ENCODE measurements around the gene CDH16.
"Not testable (repeated sequence)": the region's sequence is repeated elsewhere in the genome, so short reads cannot be mapped to it uniquely, and the experiment has no call there.

The CDH16 gene

DNA sequence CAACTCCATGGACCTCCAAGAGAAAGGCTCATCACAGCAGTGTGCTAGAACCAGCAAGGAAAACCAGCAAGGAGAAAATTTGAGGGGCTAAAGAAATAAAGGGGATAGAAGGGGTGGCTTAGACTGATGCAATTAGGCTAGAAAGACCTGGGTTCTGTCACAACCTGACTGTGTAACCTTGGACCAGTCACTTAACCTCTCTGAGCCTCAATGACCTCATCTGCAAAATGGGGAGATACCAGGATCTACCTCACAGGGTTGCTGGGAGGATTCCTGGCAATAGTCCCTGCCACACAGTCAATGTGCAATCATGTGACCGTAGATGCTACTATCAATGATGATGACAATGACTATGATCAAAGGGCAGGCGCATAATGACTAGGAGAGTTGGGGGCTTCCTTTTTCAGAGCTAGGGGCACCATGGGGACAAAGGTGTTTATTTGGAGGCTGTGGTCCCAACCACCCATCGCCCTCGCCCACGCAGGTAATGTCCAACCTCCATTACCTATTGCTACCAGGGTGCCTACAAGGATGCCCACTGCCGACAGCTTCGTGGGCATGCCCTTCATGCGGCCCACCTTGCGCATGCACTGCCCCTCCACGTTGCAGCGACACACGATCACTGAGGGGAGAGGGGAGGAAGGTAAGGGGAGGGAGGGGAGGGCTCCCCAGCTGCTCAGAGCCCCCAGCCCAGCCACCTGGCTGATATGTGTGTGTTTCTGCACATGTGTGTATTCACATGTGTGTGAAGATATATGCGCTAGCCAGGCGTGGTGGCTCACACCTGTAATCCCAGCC, 9.7 kb downstream of the CDH16 start:
- no peak for DNase-seq (ENCODE audit: low read depth)

GRCh38 chr16:66908116-66908515, 10.6 kb downstream of the CDH16 start:
- DNase-seq (ENCODE audit: low read depth) = no peak

DNA sequence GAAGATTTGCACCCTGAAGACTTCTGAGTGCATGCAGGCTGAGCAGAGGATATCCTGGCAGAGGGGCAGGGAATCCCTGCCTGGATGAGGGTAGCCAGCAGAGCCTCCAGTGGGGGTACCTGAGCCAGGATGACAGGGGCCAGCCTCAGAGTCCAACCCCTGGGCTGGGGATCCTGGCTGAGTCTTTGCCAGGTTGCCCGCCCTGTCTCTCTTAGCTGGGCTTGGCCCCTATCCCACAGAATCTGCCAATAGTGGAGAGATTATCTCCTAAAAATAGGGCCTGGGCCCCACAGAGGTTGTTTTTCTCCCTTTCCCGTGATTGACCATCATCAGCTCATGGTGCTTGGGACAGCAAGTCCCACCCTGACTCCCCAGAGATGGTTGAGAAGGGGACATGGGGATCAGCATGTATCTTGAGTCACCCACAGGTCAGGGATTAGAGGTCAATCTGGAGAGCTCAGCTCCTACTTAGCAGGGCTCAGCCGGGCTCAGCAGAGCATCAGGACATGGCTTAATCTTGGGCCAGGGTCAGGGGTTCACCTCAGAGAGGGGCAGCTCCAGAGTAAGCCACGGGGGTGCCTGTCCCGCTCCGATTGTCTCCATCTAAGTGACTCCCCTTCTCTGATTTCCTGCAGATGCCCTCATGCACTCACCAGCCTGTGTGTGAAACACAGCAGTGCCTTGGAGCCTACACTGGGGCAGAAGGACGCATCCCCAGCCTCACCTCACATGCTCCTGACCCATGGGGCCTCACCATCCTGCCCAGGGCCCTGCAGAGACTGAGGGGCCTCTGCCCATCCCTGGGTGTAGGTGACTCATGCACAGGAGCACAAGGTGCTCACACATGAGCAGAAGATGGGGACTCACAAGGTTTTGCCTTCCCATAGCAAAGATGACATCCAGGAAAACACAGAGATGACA, 11.5 kb downstream of the CDH16 start:
- no peak for DNase-seq (ENCODE audit: low read depth)

DNA sequence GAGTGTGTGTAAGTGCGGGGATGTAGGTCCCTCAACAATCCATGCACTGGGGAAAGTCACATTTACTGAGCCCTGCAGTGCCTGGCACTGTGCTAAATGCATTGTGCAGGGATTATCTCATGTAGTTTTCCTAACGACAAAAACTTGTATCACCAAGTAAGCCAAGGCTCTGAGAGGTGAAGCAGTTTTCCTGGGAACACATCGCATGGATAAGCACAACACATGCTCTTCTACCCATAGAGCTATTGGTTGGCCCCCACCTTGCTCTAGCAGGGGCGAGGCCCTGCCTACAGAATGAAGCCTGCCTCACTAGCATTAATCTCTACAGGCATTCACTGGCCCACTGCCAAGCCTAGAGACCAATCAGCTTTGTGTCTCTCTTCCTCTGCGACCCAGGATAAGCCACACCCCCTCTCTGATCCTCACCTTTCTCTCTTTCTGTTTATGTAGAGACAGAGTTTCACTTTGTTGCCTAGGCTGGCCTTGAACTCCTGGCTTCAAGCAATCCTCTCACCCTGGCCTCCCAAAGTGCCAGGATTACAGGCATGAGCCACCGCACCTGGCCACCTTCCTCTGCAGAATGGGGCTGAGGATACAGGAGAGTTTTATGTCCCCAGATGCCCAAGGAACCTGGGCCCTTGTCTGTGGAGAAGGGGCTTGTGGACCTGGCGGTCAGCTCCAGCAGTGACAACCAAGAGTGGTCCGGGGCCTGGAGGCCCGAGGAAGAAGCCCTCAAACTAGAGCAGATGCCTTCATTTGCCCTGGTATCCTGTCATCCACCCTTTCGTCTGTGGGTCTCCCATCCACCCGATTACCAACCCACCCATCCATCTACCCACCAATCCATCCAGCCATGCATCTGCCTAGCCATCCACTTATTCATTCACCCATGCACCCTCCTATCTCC, 12.8 kb downstream of the CDH16 start:
- no peak for DNase-seq (ENCODE audit: low read depth)

- DNase-seq (ENCODE audit: low read depth) = no peak
These were observed 13.6 kb downstream of the CDH16 start for GRCh38 chr16:66904846-66905632.

DNA sequence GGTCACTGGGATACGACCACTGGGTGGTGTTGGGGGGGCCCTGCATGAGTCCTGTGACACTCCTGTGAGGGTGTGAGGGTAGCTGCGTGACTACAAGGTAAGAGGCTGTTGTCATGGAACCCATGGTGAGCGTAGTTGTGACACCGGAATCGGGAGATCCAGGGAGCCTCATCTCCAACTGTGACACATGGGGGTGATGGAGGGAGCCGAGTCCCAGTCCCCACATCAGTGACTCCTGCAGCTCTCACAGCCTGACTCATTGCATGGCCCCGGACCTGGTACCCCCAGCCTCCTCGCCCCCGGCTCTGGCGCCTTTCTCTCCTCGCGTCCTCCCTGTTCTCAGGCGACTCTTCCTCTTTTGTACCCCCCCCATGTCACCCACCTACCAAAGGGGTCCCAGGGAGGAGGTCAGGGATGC, 14.2 kb downstream of the CDH16 start:
- DNase-seq (ENCODE audit: low read depth) = no peak

DNA sequence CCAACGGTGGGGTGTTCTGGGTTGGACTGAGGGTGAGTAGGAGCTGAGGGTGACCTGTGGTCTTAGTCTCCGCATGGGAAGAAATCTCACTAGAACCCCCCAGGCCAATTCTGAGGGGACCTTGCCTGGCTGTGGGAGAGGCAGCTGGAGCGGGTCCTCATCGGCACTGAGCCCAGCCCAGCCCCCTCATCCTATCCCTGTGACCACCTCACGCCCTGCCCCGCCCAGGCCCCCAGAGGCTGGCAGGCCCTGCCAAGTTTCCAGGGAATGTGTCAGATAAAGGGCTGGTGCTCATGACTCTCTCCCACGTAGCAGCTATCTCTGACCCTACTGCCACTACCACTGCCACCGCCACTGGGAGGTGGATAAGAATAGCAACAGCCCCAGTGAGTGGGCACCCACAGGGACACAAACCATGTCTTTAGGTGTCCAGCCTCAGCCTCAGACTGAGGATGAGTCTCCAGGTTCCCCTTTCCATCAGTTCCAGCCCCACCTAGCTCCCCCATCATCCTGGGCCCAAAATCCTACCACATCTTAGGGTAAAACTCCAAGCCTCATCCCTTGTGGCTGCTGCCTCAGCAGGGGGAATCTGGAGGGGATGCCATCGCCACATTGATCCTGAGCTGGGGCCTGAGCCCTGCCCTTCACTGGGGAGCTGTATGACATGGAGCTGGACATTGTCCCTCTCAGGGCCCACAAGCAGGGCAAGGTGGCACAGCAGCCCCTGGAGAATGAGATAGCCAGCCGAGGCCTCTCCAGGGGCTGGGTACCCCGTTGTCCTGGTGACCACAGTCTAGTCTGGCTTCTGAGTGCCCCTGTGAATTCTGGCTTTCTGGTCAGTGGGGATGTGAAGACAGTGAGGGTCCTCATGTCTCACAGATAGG, 14.9 kb downstream of the CDH16 start:
- DNase-seq (ENCODE audit: low read depth) = no peak

GRCh38 chr16:66902648-66903543, 15.8 kb downstream of the CDH16 start:
- no peak for DNase-seq (ENCODE audit: low read depth)

DNA sequence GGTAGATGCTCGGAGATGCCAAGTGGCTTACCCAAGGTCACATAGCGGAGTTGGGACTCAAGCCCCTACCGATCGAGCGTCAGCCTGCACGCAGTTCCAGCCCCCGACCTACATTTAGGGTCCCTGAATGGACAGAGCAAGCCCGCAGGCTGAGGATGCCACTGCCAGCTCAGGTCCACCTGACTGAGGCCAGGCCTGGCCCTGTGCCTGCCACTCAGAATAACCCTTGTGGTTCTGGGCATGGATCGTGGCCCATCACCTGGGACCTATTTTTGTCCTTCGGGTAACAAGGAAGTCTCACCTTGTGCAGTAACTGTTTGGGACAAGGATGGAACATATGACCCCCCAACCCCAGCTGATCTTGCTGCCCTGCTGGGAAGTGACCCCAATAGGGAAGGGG, 17.1 kb downstream of the CDH16 start:
- no peak for DNase-seq (ENCODE audit: low read depth)

DNA sequence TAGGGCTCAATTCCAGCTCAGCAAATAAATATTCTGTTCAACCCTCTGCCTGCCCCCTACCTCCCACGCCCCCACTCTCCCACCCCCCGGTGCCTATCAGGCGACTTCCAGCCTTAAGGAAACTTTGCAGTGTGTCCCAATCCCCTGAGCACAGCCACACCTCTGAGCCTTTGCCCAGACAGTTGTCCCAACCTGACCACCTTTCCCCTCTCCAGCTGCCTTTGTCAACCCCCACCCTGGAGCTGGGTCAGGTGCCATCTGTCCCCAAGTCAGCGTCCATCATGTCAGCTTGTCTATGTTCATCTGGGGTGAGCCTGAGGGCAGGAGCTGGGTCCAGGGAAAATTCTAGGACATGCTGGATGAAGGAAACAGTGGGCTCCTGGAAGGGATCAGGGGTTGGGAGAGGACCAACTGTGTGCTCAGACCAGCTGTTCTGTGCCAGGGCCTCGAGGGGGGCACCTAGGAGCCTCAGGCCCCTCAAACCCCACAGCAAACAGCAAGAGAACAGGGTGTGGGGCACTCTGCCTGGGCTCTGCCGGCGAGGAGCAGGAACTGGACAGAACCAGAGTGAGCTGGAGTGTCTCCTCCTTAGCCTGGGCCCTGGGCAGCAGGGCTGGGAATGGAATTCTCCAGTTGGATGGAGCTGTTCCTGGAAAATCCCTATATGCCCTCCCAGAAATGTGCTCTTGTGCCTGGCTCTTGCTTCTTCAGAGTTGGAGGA, 17.8 kb downstream of the CDH16 start:
- no peak for DNase-seq (ENCODE audit: low read depth)

DNA sequence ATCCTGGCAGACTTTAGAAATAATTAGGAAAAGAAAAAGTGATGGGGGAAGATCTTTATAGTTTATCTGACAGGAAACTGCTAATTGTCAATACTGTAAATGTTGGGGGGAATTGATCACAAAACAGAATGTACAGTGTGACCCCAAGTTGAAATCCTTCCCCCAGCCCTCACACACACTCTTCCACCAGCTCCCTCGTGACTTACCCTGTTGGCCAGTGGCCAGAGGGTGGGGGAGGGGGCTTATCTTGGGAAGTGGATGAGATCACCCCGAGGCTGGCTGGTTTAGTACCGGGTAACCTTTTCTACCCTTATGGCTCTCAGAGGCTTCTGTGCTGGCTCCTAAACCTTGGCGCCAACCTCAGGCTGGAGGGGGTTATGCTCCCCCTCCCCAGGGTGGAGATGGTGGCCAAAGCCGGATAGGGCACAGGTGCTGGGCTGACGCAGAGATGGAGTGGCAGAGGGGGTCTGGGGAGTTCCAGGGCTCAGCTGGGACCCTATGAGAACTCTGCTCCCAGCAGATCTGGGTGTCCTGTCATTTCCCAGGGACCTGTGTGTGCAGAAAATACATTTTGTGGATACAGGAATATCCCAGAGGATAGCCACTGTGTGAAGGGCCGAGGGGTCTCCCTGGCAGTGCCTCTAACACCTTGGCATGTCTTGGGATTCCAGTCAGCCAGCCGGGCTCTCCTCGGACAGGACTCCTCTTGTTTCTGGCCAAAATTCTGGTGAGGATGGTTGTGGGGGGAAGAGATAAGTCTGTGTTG, 18.6 kb downstream of the CDH16 start:
- DNase-seq (ENCODE audit: low read depth) = peak; percentile 66

DNA sequence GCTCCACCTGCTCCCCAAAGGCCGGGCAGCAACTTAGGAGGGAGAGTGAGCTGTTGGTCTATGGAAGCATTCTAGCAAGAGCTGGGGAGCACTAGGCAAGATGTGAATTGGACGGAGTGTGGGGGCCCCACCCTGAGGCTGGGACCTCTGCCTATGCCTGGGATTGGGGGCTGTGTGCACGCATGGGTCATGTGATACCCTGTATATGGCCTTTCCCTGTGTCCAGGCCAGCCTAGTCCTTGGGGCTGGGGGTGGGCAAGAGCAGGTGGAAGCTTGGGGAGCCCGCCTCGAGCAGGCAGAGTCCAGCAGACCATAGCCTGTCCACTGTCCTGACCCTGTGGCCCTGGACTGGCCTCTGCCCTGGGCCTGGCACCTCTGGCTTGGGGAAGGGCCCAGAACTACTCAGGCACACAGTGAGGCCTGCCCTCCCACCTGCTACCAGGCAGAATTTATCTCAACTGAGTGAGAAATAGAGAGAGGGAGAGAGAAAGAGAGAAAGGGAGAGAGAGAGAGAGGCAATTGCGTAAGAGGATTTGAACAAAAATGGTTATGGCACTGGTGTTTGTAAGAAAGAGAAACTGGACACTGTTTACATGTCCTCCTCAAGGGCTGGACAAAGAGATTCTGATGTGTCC, 19.3 kb downstream of the CDH16 start:
- no peak for DNase-seq (ENCODE audit: low read depth)

GRCh38 chr16:66898933-66899309, 19.8 kb downstream of the CDH16 start:
- no peak for DNase-seq (ENCODE audit: low read depth)

DNA sequence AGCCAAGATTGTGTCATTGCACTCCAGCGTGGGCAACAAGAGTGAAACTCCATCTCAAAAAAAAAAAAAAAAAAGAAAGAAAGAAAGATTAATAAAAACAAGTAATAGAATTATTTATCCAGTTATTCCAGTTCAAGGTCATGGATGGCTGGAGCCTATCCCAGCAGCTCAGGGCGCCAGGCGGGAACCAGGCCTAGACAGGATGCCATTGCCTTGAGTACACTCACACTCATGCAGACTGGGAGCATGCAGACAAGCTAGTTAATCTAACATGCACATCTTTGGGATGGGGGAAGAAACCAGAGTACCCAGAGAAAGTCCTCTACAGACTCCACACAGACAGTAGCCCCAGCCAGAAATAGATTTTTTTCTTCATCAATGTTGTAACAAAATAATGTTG, 20.5 kb downstream of the CDH16 start:
- DNase-seq (ENCODE audit: low read depth) = no peak

DNA sequence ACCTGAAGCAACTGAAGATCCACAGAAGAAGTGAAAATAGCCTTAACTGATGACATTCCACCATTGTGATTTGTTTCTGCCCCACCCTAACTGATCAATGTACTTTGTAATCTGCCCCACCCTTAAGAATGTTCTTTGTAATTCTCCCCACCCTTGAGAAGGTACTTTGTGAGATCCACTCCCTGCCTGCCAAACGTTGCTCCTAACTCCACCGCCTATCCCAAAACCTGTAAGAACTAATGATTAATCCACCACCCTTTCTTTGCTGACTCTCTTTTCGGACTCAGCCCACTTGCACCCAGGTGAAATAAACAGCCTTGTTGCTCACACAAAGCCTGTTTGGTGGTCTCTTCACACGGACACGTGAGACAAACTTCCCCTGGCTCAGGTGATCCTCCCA, 22.0 kb downstream of the CDH16 start:
- not testable (repeated sequence) for DNase-seq (ENCODE audit: low read depth)

DNA sequence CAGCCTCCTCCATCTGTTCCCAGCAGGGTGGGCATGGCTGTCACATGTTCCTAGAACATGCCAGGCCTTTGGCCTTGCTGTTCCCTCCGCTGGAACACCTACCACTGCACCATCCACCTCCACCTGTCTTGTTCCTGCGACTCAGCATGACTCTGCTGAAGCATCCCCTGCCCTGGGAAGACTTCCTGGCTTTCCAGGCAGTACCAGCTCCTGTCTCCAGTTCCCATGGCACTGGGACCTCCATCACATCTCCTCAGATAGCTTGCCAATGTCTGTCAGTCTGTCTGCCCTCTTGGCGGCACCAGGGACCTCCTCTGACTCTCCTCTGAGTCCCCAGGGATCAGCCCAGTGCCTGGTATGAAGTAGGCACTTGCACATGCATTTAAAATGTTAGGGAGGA, 22.7 kb downstream of the CDH16 start:
- DNase-seq (ENCODE audit: low read depth) = no peak

GRCh38 chr16:66895689-66895979, 23.1 kb downstream of the CDH16 start:
- no peak for DNase-seq (ENCODE audit: low read depth)

Measured in HS-27A (cell line).